Activated CD4-positive, alpha-beta T cell treated with anti-CD3 and anti-CD28 coated beads, Interleukin-2, amount 10 ng/mL, durations not matched to agents 7 days and 5 days (primary cell): ENCODE measurements around the gene GPR78. TPM values are rescaled to one million over a fixed set of nuclear protein-coding genes. Genes with fewer than 3 reads are reported as not detected.

Experiments
- CTCF ChIA-PET: fragments of 350-600 bp; sonication (Branson Sonifier 250); formaldehyde crosslinking; loops from one replicate; lab custom pipeline; 2021; ENCODE audit warnings: antibody characterized with exemption; lab: Charles Lee
- POLR2A ChIA-PET: fragments of 350-600 bp; sonication (Branson Sonifier 250); formaldehyde crosslinking; loops from one replicate; lab custom pipeline; 2021; ENCODE audit warnings: antibody characterized with exemption; lab: Charles Lee
- DNase-seq: peaks from one replicate; pipeline ENCODE4 v3.0.0-alpha.2; 2020
- H3K27ac Mint-ChIP-seq: one replicate; pipeline ENCODE4 v1.8.0; 2021; ENCODE audit warnings: mild to moderate bottlenecking, moderate library complexity, mixed read lengths
- H3K27me3 Mint-ChIP-seq: one replicate; pipeline ENCODE4 v1.8.0; 2021; ENCODE audit warnings: mixed read lengths
- H3K36me3 Mint-ChIP-seq: one replicate; pipeline ENCODE4 v1.8.0; 2021; ENCODE audit warnings: low read depth, mixed read lengths
- H3K4me1 Mint-ChIP-seq: one replicate; pipeline ENCODE4 v1.8.0; 2021; ENCODE audit warnings: mixed read lengths
- H3K4me3 Mint-ChIP-seq: one replicate; pipeline ENCODE4 v1.8.0; 2021; ENCODE audit warnings: mild to moderate bottlenecking, moderate library complexity, mixed read lengths
- H3K9me3 Mint-ChIP-seq: one replicate; pipeline ENCODE4 v1.8.0; 2021; ENCODE audit warnings: mixed read lengths
- total RNA-seq, 2 experiments: library from RNA; stranded (reverse); gene quantifications; one replicate each; pipeline ENCODE4 v1.2.3, GENCODE V29; 2021

The GPR78 gene
- total RNA-seq, 2 experiments from 2014 or later, result not detected

DNA sequence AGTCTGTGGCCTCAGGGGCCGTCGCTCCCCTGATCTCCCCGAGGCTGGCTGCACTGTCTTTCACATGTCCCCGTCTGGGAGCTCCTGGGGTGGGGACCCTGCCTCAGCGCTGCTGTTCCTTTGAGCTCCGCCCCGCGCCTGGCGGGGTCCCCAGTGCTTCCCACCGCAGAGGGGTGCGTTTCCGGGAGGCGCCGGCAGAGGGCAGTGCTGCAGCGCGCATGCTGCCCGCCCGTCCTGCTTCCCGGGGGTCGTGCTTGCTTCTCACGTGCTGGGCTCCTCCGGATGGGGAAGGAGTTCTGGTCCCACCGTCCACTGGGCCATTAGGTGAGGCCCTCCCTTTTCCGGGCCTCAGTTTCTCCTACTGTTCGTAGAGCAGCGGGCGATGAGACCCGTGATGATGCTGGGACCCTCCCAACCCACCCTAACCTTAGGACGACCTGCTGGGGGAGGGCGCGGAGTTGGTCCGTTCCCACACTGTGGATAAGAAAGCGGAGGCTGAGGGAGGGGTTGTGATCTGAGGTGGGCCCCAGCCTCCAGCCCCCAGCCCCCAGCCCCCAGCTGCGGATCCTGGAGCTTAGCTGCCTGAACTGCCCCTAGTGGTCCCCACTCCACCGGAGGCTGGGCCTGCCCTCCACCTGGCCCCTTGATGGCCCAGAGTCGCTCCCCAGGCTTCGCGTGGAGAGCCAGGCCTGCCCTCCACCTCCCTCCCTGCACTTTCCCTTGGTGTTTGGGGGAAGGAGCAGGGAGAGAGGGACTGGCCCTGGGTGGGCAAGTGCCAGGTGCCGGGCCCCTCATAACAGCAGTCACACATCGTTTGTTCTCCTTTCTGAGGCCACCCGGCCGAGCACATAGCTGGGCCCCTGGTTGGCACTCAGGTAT, 27.6 kb downstream of the GPR78 start:
- CTCF ChIA-PET, result interaction anchor here (0.8 kb wide), 1 partner anchor 309 kb away, joined by 3 read pairs; no protein-coding TSS in a partner anchor
- Mint-ChIP-seq H3K27ac (no peak overlapping the region), H3K36me3 (no peaks in the 10 kb centered on the region), H3K27me3 (no peaks in the 10 kb centered on the region), H3K4me1 (no peaks in the 10 kb centered on the region), H3K9me3 (no peaks in the 10 kb centered on the region), H3K4me3 (no peak overlapping the region)
- POLR2A ChIA-PET, result no interaction called here
- DNase-seq, result peak; percentile 33

DNA sequence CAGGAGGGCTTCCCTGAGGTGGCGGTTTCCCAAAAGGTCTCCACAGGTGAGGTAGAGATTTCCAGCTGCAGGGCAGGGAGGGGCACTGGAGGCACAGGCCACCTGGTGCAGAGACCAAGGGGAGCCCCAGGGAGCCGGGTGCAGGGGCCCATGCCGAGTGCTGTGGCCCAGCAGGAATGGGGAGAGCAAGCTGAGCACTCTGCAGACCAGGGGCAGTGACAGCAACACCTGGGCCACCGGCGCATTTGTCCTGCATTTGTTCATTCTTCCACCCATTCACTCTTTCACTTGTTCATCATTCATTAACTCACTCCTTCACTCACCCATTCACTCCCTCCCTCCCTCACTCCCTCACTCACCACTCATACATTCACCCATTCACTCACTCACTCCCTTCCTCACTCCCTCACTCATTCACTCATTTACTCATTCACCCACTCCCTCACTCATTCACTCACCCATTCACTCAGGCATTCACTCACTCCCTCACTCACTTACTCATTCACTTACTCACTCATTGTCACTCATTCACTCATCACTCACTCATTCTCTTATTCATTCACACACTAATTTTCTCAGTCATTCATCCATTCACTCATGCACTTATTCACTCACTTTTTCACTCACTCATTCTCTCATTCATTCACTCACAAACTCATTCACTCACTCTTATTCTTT, 28.7 kb downstream of the GPR78 start:
- H3K27ac Mint-ChIP-seq, result no peak overlapping the region
- ChIA-PET POLR2A (no interaction called here), CTCF (no interaction called here)
- no peak for DNase-seq
- no peaks in the 10 kb centered on the region for H3K36me3 Mint-ChIP-seq
- no peak overlapping the region for H3K4me3 Mint-ChIP-seq
- H3K4me1 Mint-ChIP-seq, result no peaks in the 10 kb centered on the region
- H3K9me3 Mint-ChIP-seq, result no peaks in the 10 kb centered on the region
- H3K27me3 Mint-ChIP-seq, result no peaks in the 10 kb centered on the region

DNA sequence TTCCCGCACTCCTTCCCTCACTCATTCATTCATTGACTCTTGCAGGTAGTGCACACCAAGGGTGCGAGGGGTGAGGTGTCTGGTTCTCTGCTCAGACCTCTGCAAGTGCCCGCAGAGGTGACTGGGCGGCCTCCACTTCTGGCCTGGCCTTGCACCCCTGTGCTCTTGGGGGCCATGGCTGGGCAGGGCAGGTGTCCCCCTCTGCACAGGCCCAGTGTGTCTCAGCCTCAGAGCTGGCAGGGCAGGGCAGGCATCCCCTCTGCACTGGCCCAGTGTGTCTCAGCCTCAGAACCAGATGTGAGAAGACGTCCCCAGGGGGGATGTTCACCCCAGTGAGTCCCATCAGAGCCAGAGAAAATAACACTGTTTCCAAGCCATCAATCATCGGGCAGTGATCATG, 29.2 kb downstream of the GPR78 start:
- no peak overlapping the region for H3K4me3 Mint-ChIP-seq
- DNase-seq, result no peak
- CTCF ChIA-PET, result no interaction called here
- H3K4me1 Mint-ChIP-seq, result no peaks in the 10 kb centered on the region
- H3K9me3 Mint-ChIP-seq, result no peaks in the 10 kb centered on the region
- H3K27me3 Mint-ChIP-seq, result no peaks in the 10 kb centered on the region
- POLR2A ChIA-PET, result no interaction called here
- no peak overlapping the region for H3K27ac Mint-ChIP-seq
- H3K36me3 Mint-ChIP-seq, result no peaks in the 10 kb centered on the region

DNA sequence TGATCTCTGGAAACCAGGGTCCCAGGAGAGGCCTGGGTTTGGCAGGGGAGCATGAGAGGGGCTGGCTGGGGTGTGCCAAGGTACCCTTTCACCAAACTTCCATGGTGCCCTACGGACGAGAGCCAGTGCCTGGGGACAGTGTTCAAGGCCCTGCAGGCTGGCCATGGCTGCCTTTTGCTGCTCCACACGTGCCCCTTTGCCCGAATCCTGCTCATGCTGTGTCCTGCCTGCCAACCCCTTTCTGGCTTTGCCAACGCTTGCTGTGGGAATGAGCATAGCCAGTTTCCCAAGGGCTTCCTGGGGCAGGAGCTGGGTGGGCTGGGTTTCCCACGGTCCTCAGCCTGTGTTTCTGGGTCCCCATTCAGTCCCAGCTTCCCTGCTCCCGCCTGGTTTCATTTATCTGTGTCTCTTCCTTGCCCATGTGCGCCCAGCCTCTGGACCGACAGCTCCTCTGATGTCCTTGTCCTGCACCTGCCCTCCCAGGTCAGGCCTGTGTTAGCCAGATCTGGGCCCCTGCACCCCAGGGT, 29.7 kb downstream of the GPR78 start:
- no peaks in the 10 kb centered on the region for H3K36me3 Mint-ChIP-seq
- H3K27ac Mint-ChIP-seq, result no peak overlapping the region
- no peak for DNase-seq
- CTCF ChIA-PET, result no interaction called here
- H3K4me1 Mint-ChIP-seq, result no peaks in the 10 kb centered on the region
- H3K27me3 Mint-ChIP-seq, result no peaks in the 10 kb centered on the region
- no peaks in the 10 kb centered on the region for H3K9me3 Mint-ChIP-seq
- H3K4me3 Mint-ChIP-seq, result no peak overlapping the region
- POLR2A ChIA-PET, result no interaction called here

DNA sequence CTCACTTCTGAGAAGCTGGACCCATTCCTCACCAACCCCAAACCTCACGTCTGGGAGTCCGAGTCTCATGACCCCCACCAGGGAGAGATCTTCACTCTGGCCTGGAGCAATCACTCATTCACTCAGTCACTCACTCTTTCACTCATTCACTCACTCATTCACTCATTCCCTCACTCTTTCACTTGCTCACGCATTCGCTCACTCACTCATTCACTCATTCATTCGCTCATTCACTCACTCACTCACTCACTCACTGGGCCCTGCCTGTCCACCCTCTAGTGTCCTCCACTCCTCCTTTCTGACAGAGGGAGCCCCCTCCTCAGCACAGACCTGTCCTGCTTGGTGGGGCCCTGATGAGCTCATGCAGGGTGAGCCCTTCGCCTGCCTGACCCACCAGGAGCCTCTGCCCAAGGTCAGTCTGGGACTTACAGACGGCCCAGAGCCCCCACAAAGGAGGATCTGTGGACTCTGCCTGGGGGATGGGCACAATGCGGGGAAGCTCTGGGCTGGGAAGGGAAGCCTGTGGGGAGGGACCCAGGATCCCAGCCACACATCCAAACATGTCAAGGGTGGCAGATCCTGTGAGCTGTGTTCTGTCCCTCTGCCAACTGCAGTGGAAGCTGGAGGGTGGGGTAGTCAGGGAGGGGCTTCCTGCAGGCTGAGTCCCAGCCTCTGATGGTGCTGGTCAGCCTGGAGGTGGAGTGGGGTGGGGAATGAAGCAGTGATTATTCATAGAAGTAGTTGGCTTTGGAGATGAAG, 30.8 kb downstream of the GPR78 start:
- CTCF ChIA-PET, result interaction anchor here (0.6 kb wide), 1 partner anchor 284 kb away, joined by 3 read pairs; no protein-coding TSS in a partner anchor
- Mint-ChIP-seq H3K4me1 (no peaks in the 10 kb centered on the region), H3K9me3 (no peaks in the 10 kb centered on the region), H3K4me3 (no peak overlapping the region), H3K36me3 (no peaks in the 10 kb centered on the region), H3K27me3 (no peaks in the 10 kb centered on the region), H3K27ac (no peak overlapping the region)
- no peak for DNase-seq
- POLR2A ChIA-PET, result no interaction called here

DNA sequence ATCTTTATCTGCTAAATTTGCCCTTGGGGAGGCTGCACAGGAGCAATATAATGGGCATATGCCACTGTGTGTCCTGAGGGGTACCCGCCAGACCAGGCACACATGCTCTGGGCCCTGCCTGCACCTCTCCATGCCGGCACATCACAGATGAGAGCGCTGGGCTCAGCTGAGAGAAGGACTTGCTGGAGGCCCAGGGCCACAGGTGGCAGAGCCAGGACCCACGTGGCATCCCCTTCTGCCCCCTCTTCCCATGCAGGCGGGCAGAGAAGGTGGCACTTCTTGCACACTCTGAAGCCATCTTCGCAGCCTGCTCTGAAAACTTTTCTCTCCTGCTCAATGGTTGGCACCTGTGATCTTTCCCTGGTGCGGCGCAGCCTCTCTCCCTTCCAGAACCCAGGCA, 32.5 kb downstream of the GPR78 start:
- Mint-ChIP-seq H3K27ac (no peak overlapping the region), H3K4me1 (no peaks in the 10 kb centered on the region), H3K36me3 (no peaks in the 10 kb centered on the region), H3K9me3 (no peaks in the 10 kb centered on the region), H3K27me3 (no peaks in the 10 kb centered on the region), H3K4me3 (no peak overlapping the region)
- POLR2A ChIA-PET, result interaction anchor here (0.6 kb wide), 1 partner anchor 175 kb away, joined by 3 read pairs; no protein-coding TSS in a partner anchor
- CTCF ChIA-PET, result no interaction called here
- no peak for DNase-seq

DNA sequence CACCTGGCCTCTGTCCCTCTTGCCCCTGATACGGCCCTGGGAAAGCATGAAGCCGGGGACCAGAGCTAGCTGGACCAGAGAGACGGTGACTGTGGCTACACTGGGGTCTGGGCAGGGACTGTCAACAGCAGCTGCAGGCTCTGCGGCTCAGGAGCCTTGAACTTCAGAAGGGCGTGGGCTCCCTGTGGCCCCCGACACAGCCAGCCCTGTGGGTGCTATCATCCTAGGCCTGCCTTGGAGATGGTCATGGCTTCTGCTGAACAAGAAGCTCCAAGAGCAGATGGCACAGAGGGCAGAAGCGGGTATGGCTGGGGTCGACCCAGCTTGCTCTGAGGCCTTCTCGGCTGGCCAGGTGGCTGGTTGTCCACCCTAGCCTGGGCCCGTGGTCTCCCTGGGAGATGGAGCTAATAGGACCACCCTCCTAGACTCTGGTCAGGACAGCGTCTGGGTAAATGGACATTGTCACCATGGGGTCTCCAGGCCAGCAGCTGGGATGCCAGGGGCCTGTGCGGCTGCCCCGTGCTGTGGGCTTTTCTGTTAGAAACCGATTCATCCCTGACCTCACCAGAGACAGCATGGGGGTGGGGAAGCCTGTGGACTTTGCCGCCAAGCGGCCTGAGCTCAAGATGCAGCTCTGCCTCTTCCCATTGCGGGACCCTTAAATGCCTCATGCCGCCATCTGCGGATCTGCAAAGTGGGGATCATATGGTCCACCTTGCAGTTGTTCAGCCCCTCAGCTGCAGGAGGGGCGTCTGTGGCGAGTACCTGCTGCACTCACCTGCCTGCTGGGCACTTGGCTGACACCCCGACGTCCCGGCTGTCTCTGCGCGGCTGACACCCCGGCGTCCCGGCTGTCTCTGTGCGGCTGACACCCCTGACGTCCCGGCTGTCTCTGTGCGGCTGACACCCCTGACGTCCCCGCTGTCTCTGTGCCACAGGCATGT, 33.5 kb downstream of the GPR78 start:
- no peak overlapping the region for H3K27ac Mint-ChIP-seq
- CTCF ChIA-PET, result no interaction called here
- POLR2A ChIA-PET, result no interaction called here
- no peak overlapping the region for H3K4me3 Mint-ChIP-seq
- H3K36me3 Mint-ChIP-seq, result no peaks in the 10 kb centered on the region
- no peaks in the 10 kb centered on the region for H3K27me3 Mint-ChIP-seq
- no peak for DNase-seq
- no peaks in the 10 kb centered on the region for H3K9me3 Mint-ChIP-seq
- H3K4me1 Mint-ChIP-seq, result no peaks in the 10 kb centered on the region

DNA sequence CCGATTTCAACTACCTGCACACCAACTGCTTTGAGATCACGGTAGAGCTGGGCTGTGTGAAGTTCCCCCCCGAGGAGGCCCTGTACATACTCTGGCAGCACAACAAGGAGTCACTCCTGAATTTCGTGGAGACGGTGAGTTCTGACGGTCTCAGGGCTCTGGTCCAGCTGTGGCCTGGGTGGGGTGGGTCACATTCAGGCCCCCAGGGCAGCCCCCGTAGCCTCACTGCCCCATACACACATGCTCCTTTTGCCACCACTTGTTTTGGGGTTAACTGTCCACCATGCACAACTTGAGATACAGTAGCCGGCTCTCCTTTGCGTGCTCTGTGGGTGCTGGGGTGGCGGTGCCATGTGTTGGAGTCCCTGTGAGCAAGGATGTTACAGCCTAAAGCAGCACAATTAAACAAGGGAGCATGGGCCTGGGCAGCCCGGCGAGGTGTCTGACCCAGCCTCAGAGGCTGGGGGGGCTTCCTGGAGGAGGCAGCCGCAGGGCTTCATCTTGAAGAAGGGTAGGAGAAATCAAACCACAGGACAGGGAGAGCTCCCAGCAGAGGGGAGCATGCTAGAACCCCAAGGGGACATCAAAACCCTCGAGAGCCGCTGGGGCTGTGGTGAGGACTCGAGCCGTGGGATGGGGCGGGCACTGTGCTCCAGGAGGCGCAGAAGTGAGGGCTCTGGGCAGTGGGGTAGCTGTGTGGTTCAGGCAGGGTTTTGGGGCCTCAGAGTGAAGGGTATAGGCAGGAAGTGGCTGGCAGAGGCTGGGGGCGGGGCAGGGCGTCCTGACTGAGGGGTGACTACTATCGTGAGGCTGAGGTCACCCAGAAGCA, 34.4 kb downstream of the GPR78 start:
- Mint-ChIP-seq H3K36me3 (no peaks in the 10 kb centered on the region), H3K4me3 (no peak overlapping the region), H3K9me3 (no peaks in the 10 kb centered on the region), H3K4me1 (no peaks in the 10 kb centered on the region), H3K27me3 (no peaks in the 10 kb centered on the region), H3K27ac (no peak overlapping the region)
- no peak for DNase-seq
- ChIA-PET CTCF (no interaction called here), POLR2A (no interaction called here)

DNA sequence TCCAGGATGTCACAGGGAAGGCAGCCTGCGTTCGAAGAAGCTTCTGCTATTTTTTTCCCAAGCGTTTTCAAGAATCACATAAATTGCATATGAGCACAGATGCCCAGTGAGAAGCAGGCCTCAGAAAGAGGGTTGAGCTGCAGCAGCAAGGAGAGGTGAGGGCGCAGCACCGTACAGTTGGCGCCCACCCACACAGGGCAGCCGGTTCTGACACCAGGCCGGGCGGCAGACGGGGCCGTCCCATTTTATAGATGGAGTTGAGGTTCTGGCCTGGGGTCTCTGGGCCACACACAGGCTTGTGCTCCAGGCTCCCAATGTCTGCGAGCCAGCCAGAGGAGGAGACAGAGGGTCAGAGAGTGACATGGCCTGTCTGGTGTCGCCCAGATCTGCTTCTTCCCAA, 35.2 kb downstream of the GPR78 start:
- ChIA-PET POLR2A (no interaction called here), CTCF (no interaction called here)
- no peak for DNase-seq
- Mint-ChIP-seq H3K4me1 (no peaks in the 10 kb centered on the region), H3K27ac (no peak overlapping the region), H3K27me3 (no peaks in the 10 kb centered on the region), H3K9me3 (no peaks in the 10 kb centered on the region), H3K36me3 (no peaks in the 10 kb centered on the region), H3K4me3 (no peak overlapping the region)

DNA sequence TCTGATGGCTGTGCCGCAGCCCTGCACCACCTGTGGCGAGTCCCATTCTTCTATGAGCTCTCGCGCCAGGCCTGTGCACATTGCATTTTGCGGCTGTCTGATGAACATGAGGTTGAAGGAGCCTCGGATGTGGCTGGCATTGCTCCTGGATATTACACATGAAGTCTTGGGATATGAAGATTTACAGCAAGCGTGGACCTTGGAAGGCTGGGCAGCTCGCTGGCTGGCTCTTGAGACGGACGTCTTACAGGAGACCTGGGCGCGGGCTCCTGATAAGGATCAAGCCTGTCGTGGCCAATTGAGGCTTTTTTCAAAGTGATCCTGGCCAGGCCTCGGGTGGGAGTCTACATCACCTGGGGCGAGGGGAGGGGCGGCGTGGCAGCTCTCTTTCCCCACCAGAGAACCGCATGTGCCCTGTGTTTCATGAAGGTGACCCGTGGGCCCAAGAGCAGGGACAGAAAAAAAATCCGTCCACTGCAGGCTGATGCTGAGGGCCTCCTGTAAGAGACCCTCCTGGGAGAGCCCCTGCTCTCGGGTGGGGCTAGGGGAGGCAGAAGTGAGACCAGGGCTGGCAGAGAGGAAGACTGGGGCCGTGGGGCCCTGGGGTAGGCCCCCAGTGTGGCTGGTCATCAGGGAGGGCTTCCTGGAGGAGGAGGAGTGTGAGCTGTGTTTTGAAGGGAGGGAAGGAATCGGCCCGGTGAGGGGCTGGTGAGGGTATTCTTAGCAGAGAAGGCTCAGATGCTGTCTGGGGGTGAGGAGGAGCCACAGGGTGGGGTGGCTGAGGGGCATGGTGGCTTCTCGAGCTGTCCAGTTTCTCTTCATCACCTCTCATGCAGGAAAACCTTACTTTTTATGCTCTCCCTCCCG, 36.0 kb downstream of the GPR78 start:
- no peaks in the 10 kb centered on the region for H3K4me1 Mint-ChIP-seq
- no peak overlapping the region for H3K4me3 Mint-ChIP-seq
- no peaks in the 10 kb centered on the region for H3K9me3 Mint-ChIP-seq
- no peaks in the 10 kb centered on the region for H3K27me3 Mint-ChIP-seq
- H3K27ac Mint-ChIP-seq, result no peak overlapping the region
- ChIA-PET CTCF (no interaction called here), POLR2A (no interaction called here)
- no peak for DNase-seq
- no peaks in the 10 kb centered on the region for H3K36me3 Mint-ChIP-seq

DNA sequence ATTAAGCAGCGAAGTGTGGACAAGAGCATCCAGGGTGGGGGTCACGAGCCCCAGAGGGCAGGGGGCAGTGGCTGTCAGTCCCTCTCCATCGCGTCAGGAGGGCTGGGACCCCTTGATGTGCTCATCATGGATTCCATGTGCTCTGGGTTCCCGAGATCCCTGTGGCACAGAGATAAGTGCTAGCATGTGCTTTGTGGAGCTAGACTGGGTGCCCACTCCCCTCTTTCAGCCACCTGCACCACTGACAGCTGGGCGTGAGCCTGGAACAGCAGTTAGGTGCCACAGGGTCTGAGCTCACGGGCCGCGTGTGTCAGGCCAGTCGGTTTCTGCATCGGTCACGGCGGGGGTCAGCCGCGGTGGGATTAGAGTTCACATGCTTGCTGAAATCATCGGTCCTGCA, 36.6 kb downstream of the GPR78 start:
- no peaks in the 10 kb centered on the region for H3K36me3 Mint-ChIP-seq
- POLR2A ChIA-PET, result no interaction called here
- no peaks in the 10 kb centered on the region for H3K4me1 Mint-ChIP-seq
- no peaks in the 10 kb centered on the region for H3K9me3 Mint-ChIP-seq
- H3K4me3 Mint-ChIP-seq, result no peak overlapping the region
- no peaks in the 10 kb centered on the region for H3K27me3 Mint-ChIP-seq
- DNase-seq, result no peak
- CTCF ChIA-PET, result no interaction called here
- no peak overlapping the region for H3K27ac Mint-ChIP-seq
